Kidney capillary endothelial cell (primary cell): ENCODE results near the gene TRPC4AP.

Source experiments
- DNase-seq: peaks from one replicate; pipeline ENCODE4 v3.0.0-alpha.2; 2018; ENCODE audit warnings: low spot score

The TRPC4AP gene

DNA sequence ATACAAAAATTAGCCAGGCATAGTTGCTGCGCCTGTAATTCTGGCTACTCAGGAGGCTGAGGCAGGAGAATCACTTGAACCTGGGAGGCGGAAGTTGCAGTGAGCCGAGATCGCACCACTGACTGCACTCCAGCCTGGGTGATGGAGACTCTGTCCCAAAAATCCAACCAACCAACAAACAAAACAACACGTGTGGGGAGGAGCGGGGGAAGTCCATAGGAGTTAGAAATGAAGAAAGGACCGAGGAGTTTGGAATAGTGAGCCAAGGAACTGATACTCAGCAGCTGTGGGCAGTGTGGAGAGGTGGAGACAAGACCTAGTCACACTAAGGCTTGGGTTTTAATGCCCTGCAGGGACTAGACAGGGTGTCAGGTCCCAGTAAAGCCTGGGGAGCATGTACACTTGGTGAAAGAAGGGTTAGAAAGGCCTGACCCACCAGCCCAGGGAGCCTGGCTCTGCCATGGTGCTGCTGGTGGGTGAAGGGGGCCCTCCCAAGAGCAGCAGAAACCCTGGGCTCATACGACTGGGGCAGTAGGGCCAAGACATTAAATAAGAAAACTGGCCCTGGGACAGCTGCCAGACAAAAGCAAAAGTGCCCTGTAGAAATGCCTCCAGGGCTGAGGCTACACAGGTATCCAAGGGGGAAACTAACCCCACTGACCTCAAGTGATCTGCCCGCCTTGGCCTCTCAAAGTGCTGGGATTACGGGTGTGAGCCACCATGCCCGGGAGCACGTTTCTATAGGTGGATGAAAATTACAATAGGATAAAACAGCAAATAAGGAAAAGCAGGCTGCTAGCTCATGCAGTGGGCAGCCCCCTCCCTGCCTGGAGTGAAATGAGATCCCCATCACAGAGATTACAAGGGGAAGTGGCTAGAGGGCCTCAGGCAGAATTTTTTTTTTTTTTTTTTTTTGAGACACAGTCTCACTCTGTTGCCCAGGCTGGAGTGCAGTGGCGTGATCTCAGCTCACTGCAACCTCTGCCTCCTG, 78.9 kb downstream of the TRPC4AP start:
- DNase-seq: no peak

- no peak for DNase-seq
Measured at GRCh38 chr20:35012227-35013069, 80.2 kb downstream of the TRPC4AP start.

- no peak for DNase-seq
Measured at GRCh38 chr20:35011589-35012226, 80.9 kb downstream of the TRPC4AP start.

GRCh38 chr20:35010405-35011192, 82.0 kb downstream of the TRPC4AP start:
- peak; percentile 30 for DNase-seq

- no peak for DNase-seq
Measured at GRCh38 chr20:35009665-35010328, 82.8 kb downstream of the TRPC4AP start.

GRCh38 chr20:35008411-35009342, 83.9 kb downstream of the TRPC4AP start:
- no peak for DNase-seq

GRCh38 chr20:35007891-35008290, 84.7 kb downstream of the TRPC4AP start:
- DNase-seq: no peak

GRCh38 chr20:35007413-35007812, 85.2 kb downstream of the TRPC4AP start:
- DNase-seq: no peak

DNA sequence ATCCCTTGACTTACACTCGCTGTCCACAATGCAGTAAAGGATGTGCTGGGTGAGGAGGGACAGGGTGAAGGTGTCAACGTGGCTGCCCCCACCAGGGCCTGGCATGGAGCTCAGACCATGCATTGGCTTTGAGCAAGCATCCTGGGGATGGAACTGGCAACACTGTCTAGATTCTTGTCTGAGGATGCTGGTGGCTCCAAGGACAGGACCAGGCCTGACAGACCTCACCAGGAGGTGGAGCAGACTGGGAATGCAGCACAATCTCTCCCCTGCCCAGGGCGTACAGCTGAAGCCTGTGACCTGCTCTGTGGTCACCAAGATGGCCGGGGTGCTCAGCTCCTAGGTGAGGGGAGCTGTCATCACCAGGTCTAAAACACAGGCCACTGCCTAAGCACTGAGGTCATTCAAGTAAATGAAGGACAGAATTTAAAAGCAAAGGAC, 86.1 kb downstream of the TRPC4AP start:
- no peak for DNase-seq

GRCh38 chr20:35006009-35006408, 86.6 kb downstream of the TRPC4AP start:
- DNase-seq: no peak

GRCh38 chr20:35005463-35005961, 87.1 kb downstream of the TRPC4AP start:
- no peak for DNase-seq

DNA sequence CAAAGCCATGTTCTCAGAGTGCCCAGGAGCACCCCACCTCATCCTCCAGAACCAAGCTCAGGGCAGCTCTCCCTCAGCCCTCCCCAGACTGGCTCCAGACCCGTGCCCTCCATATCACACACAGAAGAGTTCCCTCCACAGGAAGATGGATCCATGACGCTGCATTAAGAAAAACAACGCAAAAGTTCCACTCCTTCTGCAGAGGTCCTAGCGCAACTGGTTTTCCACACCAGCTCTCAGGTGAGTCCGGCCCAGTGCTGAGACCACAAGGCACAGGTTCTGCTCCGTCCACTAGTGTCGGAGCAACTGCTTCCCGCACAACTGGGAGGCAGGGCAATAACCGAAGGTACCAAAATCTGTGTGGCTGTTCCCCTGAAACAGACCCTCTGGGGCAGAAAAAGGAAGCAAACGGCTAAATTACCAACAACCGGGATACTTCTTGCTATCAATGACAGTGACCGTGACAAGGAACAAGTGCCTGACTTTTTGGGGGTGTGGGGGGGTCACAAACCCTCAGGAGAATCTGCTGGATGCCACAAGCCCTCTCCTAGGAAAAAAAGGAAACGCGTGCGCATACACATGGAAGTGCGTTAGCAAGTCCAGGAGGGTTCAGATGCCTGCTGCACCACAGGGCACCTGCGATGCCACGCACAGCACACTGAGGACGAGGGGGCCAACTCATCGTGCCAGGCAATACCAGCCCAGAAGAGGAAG, 87.7 kb downstream of the TRPC4AP start:
- no peak for DNase-seq

DNA sequence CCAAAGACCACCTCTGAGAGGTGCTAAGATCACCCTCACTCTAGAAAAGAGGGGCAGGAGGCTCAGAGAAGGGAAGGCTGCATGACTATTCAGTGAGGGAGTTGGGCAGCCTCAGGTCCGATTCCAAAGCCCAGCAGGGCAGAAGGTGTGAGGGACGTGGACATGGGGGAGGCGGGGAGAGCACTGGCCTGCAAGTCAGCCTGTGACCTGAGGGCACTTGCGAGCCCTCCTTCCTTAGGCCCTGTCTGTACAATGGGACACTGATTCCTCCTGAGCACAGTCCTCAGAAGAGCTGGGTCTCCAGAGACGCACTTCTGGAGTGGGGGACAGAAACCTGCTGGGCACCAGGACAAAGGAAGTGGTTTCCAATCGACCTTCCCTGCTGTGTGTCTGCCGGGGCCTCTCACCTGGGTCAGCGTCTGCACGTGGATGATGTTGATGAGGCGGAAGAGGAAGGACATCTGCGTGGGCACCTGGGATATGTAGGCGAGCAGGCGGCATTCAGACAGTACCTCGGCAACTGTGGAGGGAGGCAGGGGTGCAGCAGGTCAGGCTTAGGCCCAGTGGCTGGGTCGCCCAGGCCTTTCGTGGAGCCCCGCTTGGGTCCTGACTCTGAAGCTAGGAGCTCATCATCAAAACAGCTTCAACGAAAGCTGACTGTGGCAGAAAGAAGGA, 88.4 kb downstream of the TRPC4AP start:
- no peak for DNase-seq

DNA sequence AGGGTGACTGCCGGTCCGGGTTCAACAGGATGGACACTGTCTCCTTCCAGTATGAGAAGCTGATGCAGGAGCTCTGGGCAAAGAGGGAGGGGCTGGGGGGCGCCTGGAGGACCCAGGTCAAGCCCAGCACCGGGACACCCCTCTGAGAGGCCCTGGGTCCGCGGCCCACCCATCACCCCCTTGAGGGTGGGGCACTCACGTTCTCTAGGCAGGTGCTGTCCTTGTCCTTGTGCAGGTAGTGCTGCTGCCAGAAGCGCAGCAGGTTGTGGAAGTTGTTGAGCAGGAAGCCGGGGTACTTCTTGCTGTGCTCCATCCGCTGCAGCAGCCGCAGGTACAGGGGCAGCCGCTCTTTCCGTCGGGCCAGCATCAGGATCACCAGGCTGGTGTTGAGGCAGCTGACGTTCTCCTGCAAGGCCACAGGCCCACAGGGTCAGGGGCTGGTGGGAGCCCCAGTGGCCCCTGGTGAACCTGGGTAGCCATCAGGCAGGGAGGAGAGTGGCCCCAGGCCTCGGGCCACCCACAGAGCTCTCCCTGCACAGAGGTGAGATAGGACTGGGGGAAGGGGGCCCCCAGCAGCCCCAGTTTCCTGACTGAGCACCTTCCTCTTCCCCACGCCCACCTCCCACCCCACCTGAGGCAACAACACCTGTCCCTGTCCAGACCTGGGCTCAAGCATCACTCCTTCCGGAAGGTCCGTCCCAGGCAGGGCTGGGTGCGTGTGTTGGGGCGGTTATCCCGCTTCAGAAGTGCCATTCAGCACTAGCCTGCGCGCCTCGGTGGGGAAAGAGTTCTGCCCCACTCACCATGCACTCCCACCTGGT, 89.2 kb downstream of the TRPC4AP start:
- DNase-seq: no peak

- no peak for DNase-seq
Measured at GRCh38 chr20:35002426-35003210, 90.0 kb downstream of the TRPC4AP start.

GRCh38 chr20:35001596-35002362, 90.8 kb downstream of the TRPC4AP start:
- DNase-seq: no peak
